Panc1 (cell line): ENCODE measurements around the gene CADPS2.

Experiments
- POLR2AphosphoS5 ChIP-seq: IDR thresholded peaks from 2 replicates; pipeline ENCODE4 v1.6.1; 2012; ENCODE audit warnings: mild to moderate bottlenecking, low read depth, low read length, moderate library complexity
- SIN3A ChIP-seq: IDR thresholded peaks from 2 replicates; pipeline ENCODE4 v1.6.1; 2012; ENCODE audit warnings: low read depth, mild to moderate bottlenecking, low read length, moderate library complexity, borderline replicate concordance; ENCODE audit not compliant: insufficient read depth
- TCF7L2 ChIP-seq: IDR thresholded peaks from 2 replicates; pipeline ENCODE4 v1.6.1; 2011; ENCODE audit warnings: mild to moderate bottlenecking, low read depth, low read length, inconsistent platforms
- TF ChIP-seq, protein P1 (sequence below), 2 experiments: IDR thresholded peaks; 2 replicates each; pipeline ENCODE4 v1.6.1; 2011 to 2012; ENCODE audit warnings: low read depth in 2 of 2, control low read depth in 1 of 2, low read length in 1 of 2, mild to moderate bottlenecking in 1 of 2, moderate library complexity in 1 of 2; ENCODE audit not compliant: insufficient read depth in 1 of 2
- TF ChIP-seq, protein P2 (sequence below): fragments of 450-650 bp; IDR thresholded peaks from 2 replicates; pipeline ENCODE4 v1.5.1; 2017; ENCODE audit warnings: mild to moderate bottlenecking

DNA sequence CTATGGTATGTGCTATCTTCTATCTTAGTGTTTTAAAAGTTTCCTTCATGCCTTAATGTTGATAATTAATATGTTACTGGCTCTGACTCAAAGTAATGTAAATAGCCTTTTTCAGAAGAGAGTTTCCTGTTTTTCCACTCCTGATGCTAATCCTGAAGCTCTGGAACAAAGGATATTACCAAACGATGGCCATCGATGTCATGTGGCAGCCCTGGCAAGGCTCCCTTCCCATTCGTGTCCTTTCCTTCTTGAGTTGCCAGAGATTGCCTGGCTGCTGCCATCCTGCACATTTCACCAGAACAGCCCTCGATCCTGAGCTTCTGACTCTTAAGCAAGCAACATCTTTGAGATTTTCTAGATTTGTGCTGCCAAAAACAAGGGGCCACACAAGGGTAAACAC is 233.4 kb downstream of the CADPS2 start:
- no peak for TF ChIP-seq POLR2AphosphoS5
- TF ChIP-seq, protein P1, sequence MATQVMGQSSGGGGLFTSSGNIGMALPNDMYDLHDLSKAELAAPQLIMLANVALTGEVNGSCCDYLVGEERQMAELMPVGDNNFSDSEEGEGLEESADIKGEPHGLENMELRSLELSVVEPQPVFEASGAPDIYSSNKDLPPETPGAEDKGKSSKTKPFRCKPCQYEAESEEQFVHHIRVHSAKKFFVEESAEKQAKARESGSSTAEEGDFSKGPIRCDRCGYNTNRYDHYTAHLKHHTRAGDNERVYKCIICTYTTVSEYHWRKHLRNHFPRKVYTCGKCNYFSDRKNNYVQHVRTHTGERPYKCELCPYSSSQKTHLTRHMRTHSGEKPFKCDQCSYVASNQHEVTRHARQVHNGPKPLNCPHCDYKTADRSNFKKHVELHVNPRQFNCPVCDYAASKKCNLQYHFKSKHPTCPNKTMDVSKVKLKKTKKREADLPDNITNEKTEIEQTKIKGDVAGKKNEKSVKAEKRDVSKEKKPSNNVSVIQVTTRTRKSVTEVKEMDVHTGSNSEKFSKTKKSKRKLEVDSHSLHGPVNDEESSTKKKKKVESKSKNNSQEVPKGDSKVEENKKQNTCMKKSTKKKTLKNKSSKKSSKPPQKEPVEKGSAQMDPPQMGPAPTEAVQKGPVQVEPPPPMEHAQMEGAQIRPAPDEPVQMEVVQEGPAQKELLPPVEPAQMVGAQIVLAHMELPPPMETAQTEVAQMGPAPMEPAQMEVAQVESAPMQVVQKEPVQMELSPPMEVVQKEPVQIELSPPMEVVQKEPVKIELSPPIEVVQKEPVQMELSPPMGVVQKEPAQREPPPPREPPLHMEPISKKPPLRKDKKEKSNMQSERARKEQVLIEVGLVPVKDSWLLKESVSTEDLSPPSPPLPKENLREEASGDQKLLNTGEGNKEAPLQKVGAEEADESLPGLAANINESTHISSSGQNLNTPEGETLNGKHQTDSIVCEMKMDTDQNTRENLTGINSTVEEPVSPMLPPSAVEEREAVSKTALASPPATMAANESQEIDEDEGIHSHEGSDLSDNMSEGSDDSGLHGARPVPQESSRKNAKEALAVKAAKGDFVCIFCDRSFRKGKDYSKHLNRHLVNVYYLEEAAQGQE (IDR thresholded peaks at IDR 0.05; ENCODE audit: insufficient read depth in 1 of 2, low read depth in 2 of 2, low read length in 1 of 2), result no peak
- TF ChIP-seq, protein P2, sequence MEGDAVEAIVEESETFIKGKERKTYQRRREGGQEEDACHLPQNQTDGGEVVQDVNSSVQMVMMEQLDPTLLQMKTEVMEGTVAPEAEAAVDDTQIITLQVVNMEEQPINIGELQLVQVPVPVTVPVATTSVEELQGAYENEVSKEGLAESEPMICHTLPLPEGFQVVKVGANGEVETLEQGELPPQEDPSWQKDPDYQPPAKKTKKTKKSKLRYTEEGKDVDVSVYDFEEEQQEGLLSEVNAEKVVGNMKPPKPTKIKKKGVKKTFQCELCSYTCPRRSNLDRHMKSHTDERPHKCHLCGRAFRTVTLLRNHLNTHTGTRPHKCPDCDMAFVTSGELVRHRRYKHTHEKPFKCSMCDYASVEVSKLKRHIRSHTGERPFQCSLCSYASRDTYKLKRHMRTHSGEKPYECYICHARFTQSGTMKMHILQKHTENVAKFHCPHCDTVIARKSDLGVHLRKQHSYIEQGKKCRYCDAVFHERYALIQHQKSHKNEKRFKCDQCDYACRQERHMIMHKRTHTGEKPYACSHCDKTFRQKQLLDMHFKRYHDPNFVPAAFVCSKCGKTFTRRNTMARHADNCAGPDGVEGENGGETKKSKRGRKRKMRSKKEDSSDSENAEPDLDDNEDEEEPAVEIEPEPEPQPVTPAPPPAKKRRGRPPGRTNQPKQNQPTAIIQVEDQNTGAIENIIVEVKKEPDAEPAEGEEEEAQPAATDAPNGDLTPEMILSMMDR, result no peak
- no peak for TF ChIP-seq TCF7L2
- TF ChIP-seq SIN3A, result no peak
